Gastroesophageal sphincter (tissue), 3 donors: Measurements from ENCODE around the gene DENND5B.

Experiments used
- CTCF ChIP-seq, 4 experiments: fragments of 200-600 bp in 2 of 4; fragments of 450-650 bp in 2 of 4; sonication (generic) in 1 of 4; IDR thresholded peaks; one replicate each; pipeline ENCODE4 v1.5.1; 2017 to 2019; ENCODE audit warnings: antibody characterized with exemption in 4 of 4, mild to moderate bottlenecking in 2 of 4, moderate library complexity in 2 of 4
- POLR2AphosphoS5 ChIP-seq: sonication (generic); formaldehyde crosslinking; IDR thresholded peaks from one replicate; pipeline ENCODE4 v1.6.1; 2017; ENCODE audit warnings: antibody characterized with exemption

GRCh38 chr12:31337952-31338351 is 253.0 kb downstream of the DENND5B start:
- TF ChIP-seq CTCF (IDR thresholded peaks at IDR 0.05) (no peak), POLR2AphosphoS5 (no peak)
